ENCODE results near the gene UBN1.

UBN1 gene, protein sequence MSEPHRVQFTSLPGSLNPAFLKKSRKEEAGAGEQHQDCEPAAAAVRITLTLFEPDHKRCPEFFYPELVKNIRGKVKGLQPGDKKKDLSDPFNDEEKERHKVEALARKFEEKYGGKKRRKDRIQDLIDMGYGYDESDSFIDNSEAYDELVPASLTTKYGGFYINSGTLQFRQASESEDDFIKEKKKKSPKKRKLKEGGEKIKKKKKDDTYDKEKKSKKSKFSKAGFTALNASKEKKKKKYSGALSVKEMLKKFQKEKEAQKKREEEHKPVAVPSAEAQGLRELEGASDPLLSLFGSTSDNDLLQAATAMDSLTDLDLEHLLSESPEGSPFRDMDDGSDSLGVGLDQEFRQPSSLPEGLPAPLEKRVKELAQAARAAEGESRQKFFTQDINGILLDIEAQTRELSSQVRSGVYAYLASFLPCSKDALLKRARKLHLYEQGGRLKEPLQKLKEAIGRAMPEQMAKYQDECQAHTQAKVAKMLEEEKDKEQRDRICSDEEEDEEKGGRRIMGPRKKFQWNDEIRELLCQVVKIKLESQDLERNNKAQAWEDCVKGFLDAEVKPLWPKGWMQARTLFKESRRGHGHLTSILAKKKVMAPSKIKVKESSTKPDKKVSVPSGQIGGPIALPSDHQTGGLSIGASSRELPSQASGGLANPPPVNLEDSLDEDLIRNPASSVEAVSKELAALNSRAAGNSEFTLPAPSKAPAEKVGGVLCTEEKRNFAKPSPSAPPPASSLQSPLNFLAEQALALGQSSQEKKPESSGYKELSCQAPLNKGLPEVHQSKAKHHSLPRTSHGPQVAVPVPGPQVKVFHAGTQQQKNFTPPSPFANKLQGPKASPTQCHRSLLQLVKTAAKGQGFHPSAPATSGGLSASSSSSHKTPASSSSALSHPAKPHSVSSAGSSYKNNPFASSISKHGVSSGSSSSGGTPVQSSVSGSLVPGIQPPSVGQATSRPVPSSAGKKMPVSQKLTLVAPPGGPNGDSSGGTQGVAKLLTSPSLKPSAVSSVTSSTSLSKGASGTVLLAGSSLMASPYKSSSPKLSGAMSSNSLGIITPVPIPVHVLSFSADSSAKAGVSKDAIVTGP (N-terminal part only)

GRCh38 chr16:4846901-4847773 lies at the start of gene UBN1, which contains the start of gene GLYR1:
Gene UBN1, plus strand, starts transcription at chr16:4847481. Its CDS starts 5,437 bp downstream, at chr16:4852918.
Gene GLYR1, minus strand, starts transcription at chr16:4847288. Its CDS starts 23 bp downstream, at chr16:4847265.
- DNase-seq (ENCODE audit: low spot score), result peak; percentile 98

DNA sequence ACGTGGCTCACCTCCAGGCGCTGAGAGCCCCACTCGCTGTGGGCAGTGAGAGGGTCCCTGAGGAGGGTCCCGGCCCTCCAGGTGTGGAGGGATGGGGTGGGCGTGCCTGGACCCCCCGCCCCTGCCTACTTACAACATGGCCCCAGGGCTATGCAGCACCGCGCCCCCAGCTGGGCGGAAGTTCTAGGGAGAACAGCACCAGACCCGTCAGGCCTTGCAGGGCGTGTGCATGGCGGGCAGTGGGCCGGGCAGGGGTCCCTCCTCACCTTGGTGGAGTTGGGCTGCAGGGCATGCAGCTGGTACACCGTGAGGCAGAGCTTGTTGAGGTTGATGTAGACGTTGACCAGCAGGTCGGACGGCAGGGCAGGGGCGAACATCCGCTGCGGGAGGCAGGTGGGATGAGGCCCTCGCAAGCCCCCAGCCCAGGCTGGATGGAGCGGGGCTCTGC lies 49.5 kb upstream of the UBN1 start:
- DNase-seq (ENCODE audit: low spot score), result peak; percentile 3

GRCh38 chr16:4798456-4798855 lies 48.8 kb upstream of the UBN1 start:
- DNase-seq (ENCODE audit: low spot score), result peak; percentile 8

DNA sequence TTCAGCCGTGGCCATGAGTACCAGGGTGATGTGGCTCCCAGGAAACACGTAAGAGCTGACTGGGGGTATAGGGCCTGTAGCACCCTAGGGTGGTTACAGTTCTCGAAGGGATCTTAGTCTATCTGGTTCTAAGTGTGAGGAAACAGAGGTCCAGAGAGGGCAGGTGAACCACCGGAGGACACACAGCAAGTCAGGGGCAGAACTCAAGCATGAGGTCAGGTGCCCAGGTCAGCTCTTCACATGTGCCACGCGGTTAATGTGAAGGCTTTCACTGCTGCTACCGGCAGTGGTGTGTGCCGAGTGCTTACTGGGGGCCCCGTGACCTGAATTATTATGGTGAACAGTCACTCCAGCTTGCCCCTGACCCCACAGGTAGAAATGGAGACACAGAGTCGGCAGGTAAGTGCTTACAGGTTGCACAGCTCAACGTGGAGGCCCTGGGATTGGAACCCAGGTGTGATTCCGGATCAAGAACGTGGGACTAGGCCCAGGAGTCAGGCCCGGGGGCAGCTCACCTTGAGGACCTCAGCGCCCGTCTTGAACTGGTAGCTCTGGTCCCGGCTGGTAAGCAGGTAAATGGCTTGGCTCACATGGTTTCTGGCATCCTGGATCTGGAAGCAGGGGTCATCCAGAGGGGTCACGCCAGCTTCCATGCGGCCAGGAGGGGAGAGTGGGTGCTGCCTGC lies 48.0 kb upstream of the UBN1 start:
- no peak for DNase-seq (ENCODE audit: low spot score)

- peak; percentile 37 for DNase-seq (ENCODE audit: low spot score)
These were observed 46.8 kb upstream of the UBN1 start for GRCh38 chr16:4800290-4801041.

- no peak for DNase-seq (ENCODE audit: low spot score)
These were observed 46.0 kb upstream of the UBN1 start for GRCh38 chr16:4801051-4801961.

GRCh38 chr16:4801962-4802658 lies 45.2 kb upstream of the UBN1 start, which contains the start of gene ROGDI:
Gene ROGDI, minus strand, starts transcription at chr16:4802633. Its CDS starts 62 bp downstream, at chr16:4802571.
- DNase-seq (ENCODE audit: low spot score), result peak; percentile 83

DNA sequence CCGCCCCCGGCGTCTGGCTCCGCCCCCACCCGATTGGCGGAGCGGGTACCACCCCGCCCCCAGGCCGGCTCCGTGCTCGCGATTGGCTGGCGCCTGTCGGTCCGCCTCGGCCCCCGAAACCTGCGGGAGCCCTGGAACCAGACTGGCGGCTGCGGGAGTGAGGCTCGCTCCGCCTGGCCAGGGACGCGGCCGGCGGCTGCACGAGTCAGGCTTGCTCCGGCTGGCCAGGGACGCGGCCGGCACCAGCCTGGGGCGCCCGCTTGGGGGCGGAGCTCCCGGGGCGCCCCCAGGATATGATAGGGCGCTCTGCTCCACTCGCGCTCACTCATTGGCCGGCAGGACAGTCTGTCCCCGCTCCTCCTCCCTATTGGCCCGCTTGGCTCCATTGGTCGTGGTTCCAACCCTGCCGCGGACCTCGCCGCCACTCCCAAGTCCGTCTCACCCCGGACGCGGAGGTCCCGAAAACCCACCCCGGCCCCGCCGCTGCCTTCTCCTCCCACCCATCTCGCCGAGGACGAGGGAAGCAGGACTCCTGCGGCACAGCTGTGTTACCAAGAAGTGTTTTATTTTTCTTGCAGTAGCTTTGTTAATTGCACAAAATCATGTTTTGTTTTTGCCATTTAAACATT lies 44.5 kb upstream of the UBN1 start:
- peak; percentile 97 for DNase-seq (ENCODE audit: low spot score)

DNA sequence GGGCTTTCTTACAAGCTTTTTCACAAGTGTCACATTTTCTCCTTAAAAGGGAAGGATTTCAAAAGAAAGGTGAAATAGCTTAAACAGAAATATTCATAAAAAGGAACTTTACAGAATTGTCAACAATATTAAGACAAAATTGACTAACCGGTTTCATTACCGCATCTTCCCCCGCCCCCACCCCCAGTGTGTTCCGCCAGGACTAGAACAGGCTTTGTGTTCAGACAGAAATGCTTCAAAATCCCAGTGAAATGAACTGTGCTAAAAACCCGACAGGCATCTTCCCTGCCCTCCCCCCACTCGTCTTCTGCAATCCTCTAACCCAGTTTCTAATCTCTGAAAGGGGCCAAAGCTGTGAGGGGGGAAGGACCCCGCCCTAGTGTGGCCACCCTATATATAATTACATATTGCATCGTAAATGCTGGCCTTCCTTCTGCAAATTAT lies 43.9 kb upstream of the UBN1 start:
- DNase-seq (ENCODE audit: low spot score), result peak; percentile 11

- DNase-seq (ENCODE audit: low spot score), result no peak
These were observed 43.2 kb upstream of the UBN1 start for GRCh38 chr16:4803898-4804762.

GRCh38 chr16:4805231-4805630 lies 42.0 kb upstream of the UBN1 start:
- no peak for DNase-seq (ENCODE audit: low spot score)

DNA sequence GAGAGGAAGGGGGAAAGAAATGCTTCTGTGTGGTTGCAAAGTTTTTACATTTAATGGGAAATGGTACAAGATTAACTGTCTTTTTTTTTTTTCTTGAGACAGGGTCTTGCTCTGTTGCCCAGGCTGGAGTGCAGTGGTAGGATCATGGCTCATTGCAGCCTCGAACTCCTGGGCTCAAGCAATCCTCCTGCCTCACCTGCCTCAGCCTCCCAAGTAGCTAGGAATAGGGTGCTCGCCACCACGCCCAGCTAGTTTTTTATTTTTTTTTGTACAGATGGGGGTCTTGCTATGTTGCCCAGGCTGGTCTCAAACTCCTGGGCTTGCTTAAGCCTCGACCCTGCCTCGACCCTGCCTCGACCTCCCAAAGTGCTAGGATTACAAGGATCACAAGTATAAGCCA lies 41.0 kb upstream of the UBN1 start:
- no peak for DNase-seq (ENCODE audit: low spot score)

- no peak for DNase-seq (ENCODE audit: low spot score)
These were observed 36.0 kb upstream of the UBN1 start for GRCh38 chr16:4811242-4811641.

DNA sequence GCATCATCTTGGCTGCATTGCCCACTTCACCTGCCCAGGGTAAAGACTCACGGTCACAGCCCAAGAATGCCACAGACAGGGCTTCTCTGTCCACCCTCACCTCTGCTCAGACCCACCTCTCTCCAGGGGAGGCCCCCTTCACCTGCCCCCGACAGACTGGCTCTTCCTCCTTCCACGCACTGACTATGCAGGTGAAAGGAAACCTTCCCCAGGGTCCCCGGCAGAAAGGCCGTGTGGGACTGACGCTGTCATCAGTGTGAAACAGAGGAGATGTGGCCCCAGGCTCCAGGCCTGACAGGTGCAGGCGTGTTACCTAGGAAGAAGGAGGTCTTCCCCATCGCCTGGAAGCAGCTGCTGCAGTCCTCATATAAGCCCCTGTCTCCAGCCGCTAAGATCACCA lies 35.5 kb upstream of the UBN1 start:
- no peak for DNase-seq (ENCODE audit: low spot score)

- DNase-seq (ENCODE audit: low spot score), result no peak
These were observed 33.9 kb upstream of the UBN1 start for GRCh38 chr16:4813251-4814003.

GRCh38 chr16:4814046-4814445 lies 33.2 kb upstream of the UBN1 start:
- DNase-seq (ENCODE audit: low spot score), result no peak

Measured in D341Med (cell line).